GM18502 (cell line): ENCODE measurements around the gene CLEC4G.
A peak's percentile ranks its signal among the peaks of the same experiment; 100 is the strongest.
"Not testable (repeated sequence)": the region's sequence is repeated elsewhere in the genome, so short reads cannot be mapped to it uniquely, and the experiment has no call there.

Experiments
- ATAC-seq: cut with Tn5 transposase; IDR thresholded peaks from one replicate; pipeline ENCODE4 v1.9.1; 2021; ENCODE audit warnings: mild to moderate bottlenecking; ENCODE audit not compliant: unreplicated experiment, poor library complexity

CLEC4G gene

GRCh38 chr19:7746903-7747884, 15.3 kb upstream of the CLEC4G start, which contains the start of gene CD209:
Gene CD209, minus strand, starts transcription at chr19:7747534. Its CDS starts 23 bp downstream, at chr19:7747511.
- no peak for ATAC-seq

- not testable (repeated sequence) for ATAC-seq
These were observed 14.4 kb upstream of the CLEC4G start for GRCh38 chr19:7746306-7746705.

- no peak for ATAC-seq
These were observed 13.2 kb upstream of the CLEC4G start for GRCh38 chr19:7744871-7745650.

- no peak for ATAC-seq
These were observed 12.4 kb upstream of the CLEC4G start for GRCh38 chr19:7744199-7744786.

GRCh38 chr19:7743425-7743841, 11.5 kb upstream of the CLEC4G start:
- peak; percentile 81 for ATAC-seq

- ATAC-seq: no peak
These were observed 11.1 kb upstream of the CLEC4G start for GRCh38 chr19:7742991-7743390.

GRCh38 chr19:7742575-7742974, 10.7 kb upstream of the CLEC4G start:
- ATAC-seq: no peak

- no peak for ATAC-seq
These were observed 8.8 kb upstream of the CLEC4G start for GRCh38 chr19:7740682-7741054.

- ATAC-seq: no peak
These were observed 8.1 kb upstream of the CLEC4G start for GRCh38 chr19:7739801-7740681.

- ATAC-seq: no peak
These were observed 7.4 kb upstream of the CLEC4G start for GRCh38 chr19:7739211-7739755.

- no peak for ATAC-seq
These were observed 6.1 kb upstream of the CLEC4G start for GRCh38 chr19:7738023-7738422.

GRCh38 chr19:7737215-7737614, 5.3 kb upstream of the CLEC4G start:
- ATAC-seq: no peak

- ATAC-seq: no peak
These were observed 4.2 kb upstream of the CLEC4G start for GRCh38 chr19:7736148-7736547.

GRCh38 chr19:7734220-7735203, 2.6 kb upstream of the CLEC4G start:
- ATAC-seq: no peak

- no peak for ATAC-seq
These were observed 1.5 kb upstream of the CLEC4G start for GRCh38 chr19:7733376-7733775.

GRCh38 chr19:7731615-7732014, 295 bp downstream of the CLEC4G start:
- no peak for ATAC-seq

GRCh38 chr19:7731218-7731595, 703 bp downstream of the CLEC4G start:
- no peak for ATAC-seq
